Measurements from ENCODE around the gene HOXA13. TPM values are rescaled to one million over a fixed set of nuclear protein-coding genes. Genes with fewer than 3 reads are reported as not detected.
A peak's percentile ranks its signal among the peaks of the same experiment; 100 is the strongest.

Gene HOXA13
- total and polyA plus RNA-seq, 2 experiments from 2014 or later: 6.2 to 14.2 TPM

DNA sequence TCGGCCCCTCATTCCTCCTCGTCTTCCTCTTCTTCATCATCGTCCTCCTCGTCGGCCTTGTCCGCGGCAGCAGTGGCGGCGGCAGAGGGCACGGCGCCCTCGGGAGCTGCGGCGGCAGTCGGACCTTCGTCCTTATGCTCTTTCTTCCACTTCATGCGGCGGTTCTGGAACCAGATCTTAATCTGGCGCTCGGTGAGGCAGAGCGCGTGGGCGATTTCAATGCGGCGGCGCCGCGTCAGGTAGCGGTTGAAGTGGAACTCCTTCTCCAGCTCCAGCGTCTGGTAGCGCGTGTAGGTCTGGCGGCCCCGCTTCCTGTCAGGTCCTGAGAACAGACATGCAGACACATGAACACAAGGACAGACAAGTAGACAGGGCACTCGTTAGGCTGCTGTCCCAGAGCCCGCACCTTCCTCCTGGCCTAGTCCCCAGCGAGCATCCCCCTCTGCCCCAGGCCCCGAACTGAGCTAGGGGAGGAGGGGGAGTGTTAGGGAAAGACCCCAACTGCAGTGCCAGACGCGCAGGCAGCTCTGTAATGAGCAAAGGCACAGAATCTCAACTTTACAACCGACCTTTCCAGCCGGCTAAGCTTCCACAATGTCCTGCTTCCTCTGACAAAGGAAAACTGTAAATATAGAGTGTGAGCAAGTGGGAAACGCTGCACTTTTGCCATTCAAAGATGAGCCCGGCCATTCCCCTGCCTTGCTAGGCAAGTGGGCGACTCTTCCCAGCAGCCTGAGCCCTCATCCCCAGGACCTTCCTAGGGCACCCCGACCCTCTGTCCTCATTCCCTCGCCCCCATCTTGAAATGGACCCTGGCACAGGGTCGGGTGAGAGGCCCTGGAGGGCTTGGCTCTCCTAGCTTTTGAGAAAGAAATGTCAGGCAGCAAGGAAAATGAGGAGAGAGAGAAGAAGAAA lies 44.7 kb downstream of the HOXA13 start:
- Histone ChIP-seq H3K4me2 (peak overlapping the region; percentile 79), H3K4me3 (peak overlapping the region; percentile 48), H3K9me2 (replicated peaks; ENCODE audit: insufficient read depth) (no peaks in the 10 kb centered on the region), H3K27me3 (peaks cover 96% of the 10 kb centered on the region), H4K20me1 (ENCODE audit: insufficient read depth, poor library complexity, severe bottlenecking) (no peaks in the 10 kb centered on the region), H3K36me3 (replicated peaks; ENCODE audit: insufficient read depth, low read depth) (no peaks in the 10 kb centered on the region), H2AFZ (peak overlapping the region; percentile 76), H3K4me1 (ENCODE audit: insufficient read depth) (peaks cover 13% of the 10 kb centered on the region), H3K27ac (no peak overlapping the region), H3K79me2 (no peaks in the 10 kb centered on the region), H3K9me3 (ENCODE audit: low read depth) (no peaks in the 10 kb centered on the region)
- 24% methylated on average over 48 of the region's 48 CpGs for WGBS (ENCODE audit: low lambda C conversion rate, missing lambda C conversion rate)
- TF ChIP-seq, protein P1, sequence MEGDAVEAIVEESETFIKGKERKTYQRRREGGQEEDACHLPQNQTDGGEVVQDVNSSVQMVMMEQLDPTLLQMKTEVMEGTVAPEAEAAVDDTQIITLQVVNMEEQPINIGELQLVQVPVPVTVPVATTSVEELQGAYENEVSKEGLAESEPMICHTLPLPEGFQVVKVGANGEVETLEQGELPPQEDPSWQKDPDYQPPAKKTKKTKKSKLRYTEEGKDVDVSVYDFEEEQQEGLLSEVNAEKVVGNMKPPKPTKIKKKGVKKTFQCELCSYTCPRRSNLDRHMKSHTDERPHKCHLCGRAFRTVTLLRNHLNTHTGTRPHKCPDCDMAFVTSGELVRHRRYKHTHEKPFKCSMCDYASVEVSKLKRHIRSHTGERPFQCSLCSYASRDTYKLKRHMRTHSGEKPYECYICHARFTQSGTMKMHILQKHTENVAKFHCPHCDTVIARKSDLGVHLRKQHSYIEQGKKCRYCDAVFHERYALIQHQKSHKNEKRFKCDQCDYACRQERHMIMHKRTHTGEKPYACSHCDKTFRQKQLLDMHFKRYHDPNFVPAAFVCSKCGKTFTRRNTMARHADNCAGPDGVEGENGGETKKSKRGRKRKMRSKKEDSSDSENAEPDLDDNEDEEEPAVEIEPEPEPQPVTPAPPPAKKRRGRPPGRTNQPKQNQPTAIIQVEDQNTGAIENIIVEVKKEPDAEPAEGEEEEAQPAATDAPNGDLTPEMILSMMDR (IDR thresholded peaks at IDR 0.05; ENCODE audit: poor library complexity): no peak
- peak; percentile 42 for TF ChIP-seq EZH2phosphoT487 (IDR thresholded peaks at IDR 0.05; ENCODE audit: low read depth, severe bottlenecking, unreplicated experiment)
- TF ChIP-seq EZH2 (IDR thresholded peaks at IDR 0.05; ENCODE audit: borderline replicate concordance): peak; percentile 98
- no peak for DNase-seq (ENCODE audit: low spot score)

DNA sequence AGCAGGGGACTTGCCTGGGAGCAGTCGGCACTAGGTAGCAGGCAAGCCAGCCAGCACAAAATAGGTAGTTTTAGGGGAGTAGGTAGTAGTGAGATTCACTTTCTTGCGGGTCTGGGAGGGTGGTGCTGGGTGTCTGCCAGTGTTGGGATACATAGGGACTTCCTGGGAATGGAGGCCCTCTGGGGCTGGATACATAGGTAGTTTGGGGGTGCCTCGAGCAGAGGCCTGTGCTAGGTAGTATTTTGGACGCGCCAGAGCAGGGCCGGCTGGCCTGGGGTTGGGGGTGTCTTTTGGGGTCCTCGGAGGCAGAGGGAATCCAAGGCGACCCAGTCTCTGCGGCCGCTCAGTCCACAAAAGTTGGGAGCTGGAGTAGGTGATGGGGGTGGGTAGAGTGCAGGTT lies 45.5 kb downstream of the HOXA13 start:
- H3K4me1 ChIP-seq (ENCODE audit: insufficient read depth): peaks cover 13% of the 10 kb centered on the region
- 60% methylated on average over 10 of the region's 10 CpGs for WGBS (ENCODE audit: low lambda C conversion rate, missing lambda C conversion rate)
- no peaks in the 10 kb centered on the region for H3K36me3 ChIP-seq (replicated peaks; ENCODE audit: insufficient read depth, low read depth)
- H4K20me1 ChIP-seq (ENCODE audit: insufficient read depth, poor library complexity, severe bottlenecking): no peaks in the 10 kb centered on the region
- no peak overlapping the region for H3K27ac ChIP-seq
- H3K4me3 ChIP-seq: no peak overlapping the region
- no peaks in the 10 kb centered on the region for H3K79me2 ChIP-seq
- H3K9me2 ChIP-seq (replicated peaks; ENCODE audit: insufficient read depth): no peaks in the 10 kb centered on the region
- H2AFZ ChIP-seq: no peak overlapping the region
- no peak overlapping the region for H3K4me2 ChIP-seq
- TF ChIP-seq EZH2 (IDR thresholded peaks at IDR 0.05; ENCODE audit: borderline replicate concordance) (no peak), EZH2phosphoT487 (IDR thresholded peaks at IDR 0.05; ENCODE audit: low read depth, severe bottlenecking, unreplicated experiment) (no peak)
- TF ChIP-seq, protein P1 (IDR thresholded peaks at IDR 0.05; ENCODE audit: poor library complexity): no peak
- H3K9me3 ChIP-seq (ENCODE audit: low read depth): no peaks in the 10 kb centered on the region
- peaks cover 96% of the 10 kb centered on the region for H3K27me3 ChIP-seq
- DNase-seq (ENCODE audit: low spot score): no peak

DNA sequence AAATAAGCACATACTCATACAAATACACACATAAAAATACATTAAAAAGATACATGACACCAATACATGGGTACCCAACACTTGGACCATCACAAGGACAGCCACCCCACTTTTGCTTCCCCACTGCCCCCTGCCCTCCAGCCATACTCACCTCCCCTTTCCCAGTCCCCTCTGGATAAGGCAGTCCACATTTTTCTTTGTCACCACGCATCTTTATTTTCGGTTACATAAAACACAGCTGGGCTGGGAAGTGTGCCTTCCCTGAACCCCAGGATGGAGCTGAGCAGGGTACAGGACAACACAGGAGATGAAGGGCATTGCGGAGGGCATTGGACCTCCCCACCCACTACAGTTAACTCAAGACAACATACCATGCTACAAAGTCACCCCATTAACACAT lies 46.4 kb downstream of the HOXA13 start:
- Histone ChIP-seq H3K4me2 (no peak overlapping the region), H3K27me3 (peaks cover 96% of the 10 kb centered on the region), H3K4me1 (ENCODE audit: insufficient read depth) (peaks cover 13% of the 10 kb centered on the region), H4K20me1 (ENCODE audit: insufficient read depth, poor library complexity, severe bottlenecking) (no peaks in the 10 kb centered on the region), H2AFZ (no peak overlapping the region), H3K27ac (no peak overlapping the region), H3K79me2 (no peaks in the 10 kb centered on the region), H3K4me3 (no peak overlapping the region), H3K36me3 (replicated peaks; ENCODE audit: insufficient read depth, low read depth) (no peaks in the 10 kb centered on the region), H3K9me2 (replicated peaks; ENCODE audit: insufficient read depth) (no peaks in the 10 kb centered on the region), H3K9me3 (ENCODE audit: low read depth) (no peaks in the 10 kb centered on the region)
- DNase-seq (ENCODE audit: low spot score): no peak
- WGBS (ENCODE audit: low lambda C conversion rate, missing lambda C conversion rate): 61% methylated on average over 3 of the region's 3 CpGs
- TF ChIP-seq EZH2 (IDR thresholded peaks at IDR 0.05; ENCODE audit: borderline replicate concordance): no peak

DNA sequence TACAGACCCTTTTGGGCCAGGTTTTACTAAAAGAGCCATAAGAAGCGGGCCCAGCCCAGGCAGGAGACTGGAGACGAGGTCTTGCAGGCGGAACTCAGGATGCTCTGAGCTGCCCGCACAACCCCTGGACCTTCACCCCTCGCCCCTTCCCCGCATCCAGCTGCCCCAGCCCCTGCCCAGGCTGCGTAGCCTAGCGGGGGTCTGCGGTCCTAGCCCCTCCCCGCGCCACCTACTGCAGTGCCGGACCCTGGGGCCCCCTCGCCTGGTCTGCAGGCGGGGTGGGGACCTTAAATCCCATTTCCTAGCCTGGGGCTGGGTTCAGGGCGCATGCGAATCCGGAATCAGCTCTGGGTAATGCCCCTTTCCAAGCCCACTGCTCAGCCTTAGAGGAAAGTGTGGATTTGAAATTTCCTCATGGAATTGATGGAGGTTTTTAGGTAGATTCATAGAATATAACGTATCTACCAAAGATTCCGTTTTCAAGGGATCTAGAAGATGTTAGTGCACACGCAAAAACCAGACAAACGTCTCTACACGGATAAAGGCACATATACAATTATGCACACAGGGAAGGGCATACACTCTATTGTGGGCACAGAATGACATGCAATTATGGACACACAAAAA lies 47.0 kb downstream of the HOXA13 start:
- Histone ChIP-seq H3K4me1 (ENCODE audit: insufficient read depth) (peaks cover 13% of the 10 kb centered on the region), H3K79me2 (no peaks in the 10 kb centered on the region), H3K4me2 (peak overlapping the region; percentile 89), H3K4me3 (no peak overlapping the region), H3K27me3 (peaks cover 96% of the 10 kb centered on the region), H2AFZ (no peak overlapping the region), H3K9me2 (replicated peaks; ENCODE audit: insufficient read depth) (no peaks in the 10 kb centered on the region), H4K20me1 (ENCODE audit: insufficient read depth, poor library complexity, severe bottlenecking) (no peaks in the 10 kb centered on the region), H3K9me3 (ENCODE audit: low read depth) (no peaks in the 10 kb centered on the region), H3K27ac (no peak overlapping the region), H3K36me3 (replicated peaks; ENCODE audit: insufficient read depth, low read depth) (no peaks in the 10 kb centered on the region)
- TF ChIP-seq, protein P1 (IDR thresholded peaks at IDR 0.05; ENCODE audit: poor library complexity): no peak
- no peak for TF ChIP-seq EZH2 (IDR thresholded peaks at IDR 0.05; ENCODE audit: borderline replicate concordance)
- TF ChIP-seq EZH2phosphoT487 (IDR thresholded peaks at IDR 0.05; ENCODE audit: low read depth, severe bottlenecking, unreplicated experiment): no peak
- WGBS (ENCODE audit: low lambda C conversion rate, missing lambda C conversion rate): 32% methylated on average over 21 of the region's 22 CpGs
- no peak for DNase-seq (ENCODE audit: low spot score)

All from hepatocyte (in vitro differentiated cells).